ENCODE data around the gene ESRRB. TPM values are rescaled to one million over a fixed set of nuclear protein-coding genes. Genes with fewer than 3 reads are reported as not detected.

ESRRB gene
- total RNA-seq, 1 experiment from 2014 or later, result not detected

- no peak for DNase-seq (ENCODE audit: low spot score)
Measured at GRCh38 chr14:76407449-76408150, 31.7 kb downstream of the ESRRB start.

GRCh38 chr14:76408877-76409276 lies 32.9 kb downstream of the ESRRB start:
- no peak for DNase-seq (ENCODE audit: low spot score)

- DNase-seq (ENCODE audit: low spot score), result no peak
Measured at GRCh38 chr14:76412501-76412900, 36.6 kb downstream of the ESRRB start.

GRCh38 chr14:76413106-76413961 lies 37.4 kb downstream of the ESRRB start:
- no peak for DNase-seq (ENCODE audit: low spot score)

DNA sequence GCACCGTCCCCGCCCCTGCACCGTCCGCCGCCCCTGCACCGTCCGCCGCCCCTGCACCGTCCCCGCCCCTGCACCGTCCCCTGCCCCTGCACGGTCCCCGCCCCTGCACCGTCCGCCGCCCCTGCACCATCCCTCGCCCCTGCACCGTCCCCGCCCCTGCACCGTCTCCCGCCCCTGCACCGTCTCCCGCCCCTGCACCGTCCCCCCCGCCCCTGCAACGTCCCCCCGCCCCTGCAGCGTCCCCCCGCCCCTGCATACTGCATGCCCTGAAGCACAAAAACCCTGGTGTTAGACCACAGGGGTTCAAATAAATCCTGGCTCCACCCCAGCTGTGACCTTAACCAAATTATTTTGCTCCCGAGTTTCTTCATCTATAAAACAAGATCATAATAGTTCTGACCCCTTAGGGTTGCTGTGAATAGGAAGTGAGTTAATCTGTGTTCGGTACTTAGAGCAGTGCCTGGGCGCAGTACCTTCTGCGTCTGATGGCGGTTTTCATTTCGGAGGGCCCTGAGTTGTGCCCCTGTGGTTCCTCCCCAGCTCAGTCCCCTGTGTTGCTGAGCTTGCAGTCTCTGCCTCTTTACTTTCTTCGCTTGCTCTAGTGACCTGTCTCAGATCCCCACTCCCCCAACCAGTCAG lies 38.1 kb downstream of the ESRRB start:
- no peak for DNase-seq (ENCODE audit: low spot score)

GRCh38 chr14:76419399-76419798 lies 43.5 kb downstream of the ESRRB start:
- no peak for DNase-seq (ENCODE audit: low spot score)

DNA sequence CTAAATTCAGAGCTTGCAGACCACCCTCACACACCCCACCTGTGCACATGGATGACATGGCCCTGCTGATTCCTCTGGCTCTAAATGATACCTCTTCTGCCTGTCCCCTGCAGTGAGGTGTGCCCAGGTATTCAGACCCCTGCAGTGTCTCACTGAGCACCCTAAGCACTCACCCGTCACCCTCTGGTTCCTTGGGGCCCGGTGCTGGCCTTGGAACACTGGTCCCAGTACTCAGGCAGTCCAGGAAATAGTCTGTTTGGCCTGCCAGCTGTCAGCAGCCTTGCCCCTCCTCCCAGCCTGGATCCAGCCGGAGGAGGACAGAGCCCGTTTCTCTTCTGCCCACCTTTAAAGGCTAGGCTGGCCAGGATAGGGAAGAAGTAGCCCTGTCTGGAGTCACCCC lies 44.9 kb downstream of the ESRRB start:
- no peak for DNase-seq (ENCODE audit: low spot score)

DNA sequence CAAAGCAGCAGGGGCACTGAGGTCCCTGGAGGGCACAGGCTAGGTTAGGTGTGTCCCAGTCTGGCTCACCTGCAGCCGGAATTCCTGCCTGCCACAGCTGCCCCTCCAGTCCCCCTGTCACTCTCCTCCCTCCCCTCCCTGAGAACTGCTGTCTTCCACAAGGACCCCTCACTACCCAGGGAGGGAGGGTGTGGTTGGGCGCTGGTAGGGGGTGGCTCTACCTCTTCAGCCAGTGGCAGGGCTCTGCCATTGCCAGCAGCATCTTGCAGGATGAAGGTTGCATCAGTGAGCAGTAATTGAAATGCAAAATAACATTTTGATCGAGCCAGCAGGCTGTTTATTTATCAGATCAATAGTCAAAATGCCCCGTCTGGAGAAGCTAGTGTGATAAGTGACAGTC lies 45.7 kb downstream of the ESRRB start:
- no peak for DNase-seq (ENCODE audit: low spot score)

DNA sequence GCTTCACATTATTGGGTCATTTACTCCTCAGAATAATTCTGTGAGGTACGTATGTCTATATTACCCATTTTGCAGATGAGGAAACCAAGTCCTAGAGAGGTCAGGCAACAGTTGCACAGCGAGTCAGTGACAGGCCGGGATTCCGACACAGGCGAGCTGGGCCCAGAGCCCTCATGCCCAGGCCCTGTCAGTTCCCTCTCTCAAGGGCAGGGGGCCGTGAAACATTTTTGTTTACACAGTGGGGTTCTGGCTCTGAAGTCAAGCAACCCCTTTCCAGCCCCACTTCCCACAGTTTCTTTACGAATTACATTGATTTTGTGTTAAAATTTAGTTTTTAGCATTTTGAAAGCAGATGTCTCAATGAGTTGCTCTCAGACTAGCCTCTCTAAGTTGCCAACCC lies 46.7 kb downstream of the ESRRB start:
- no peak for DNase-seq (ENCODE audit: low spot score)

- DNase-seq (ENCODE audit: low spot score), result no peak
Measured at GRCh38 chr14:76423534-76423933, 47.6 kb downstream of the ESRRB start.

- no peak for DNase-seq (ENCODE audit: low spot score)
Measured at GRCh38 chr14:76424359-76424758, 48.4 kb downstream of the ESRRB start.

DNA sequence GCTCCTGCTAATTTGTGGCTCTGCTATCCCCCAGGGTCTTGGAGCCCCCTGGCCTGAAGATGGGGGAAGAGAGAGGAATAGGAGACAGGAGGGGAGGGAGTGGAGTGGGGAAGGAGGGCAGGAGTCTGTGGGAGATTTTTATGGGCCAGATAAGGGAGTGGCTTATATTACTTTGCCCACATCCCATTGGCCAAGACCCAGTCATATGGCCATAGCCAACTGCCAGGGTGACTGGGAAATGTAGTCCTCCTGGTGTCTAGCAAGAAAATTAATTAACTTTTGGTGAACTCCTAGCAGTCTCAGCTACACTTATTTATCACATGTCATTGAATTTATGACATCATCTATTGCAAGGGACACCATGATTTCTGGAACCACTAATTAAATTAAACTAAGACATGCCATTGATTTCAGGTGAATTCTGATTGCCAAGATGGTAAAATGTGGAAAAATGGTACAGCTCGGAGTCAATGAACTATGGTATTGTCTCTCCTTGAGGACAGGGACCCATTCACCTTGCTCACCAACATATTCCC lies 50.3 kb downstream of the ESRRB start:
- no peak for DNase-seq (ENCODE audit: low spot score)

GRCh38 chr14:76428611-76429010 lies 52.7 kb downstream of the ESRRB start:
- DNase-seq (ENCODE audit: low spot score), result no peak

- no peak for DNase-seq (ENCODE audit: low spot score)
Measured at GRCh38 chr14:76430017-76430416, 54.1 kb downstream of the ESRRB start.

GRCh38 chr14:76430475-76430980 lies 54.6 kb downstream of the ESRRB start:
- no peak for DNase-seq (ENCODE audit: low spot score)

GRCh38 chr14:76431538-76431937 lies 55.6 kb downstream of the ESRRB start:
- DNase-seq (ENCODE audit: low spot score), result no peak

DNA sequence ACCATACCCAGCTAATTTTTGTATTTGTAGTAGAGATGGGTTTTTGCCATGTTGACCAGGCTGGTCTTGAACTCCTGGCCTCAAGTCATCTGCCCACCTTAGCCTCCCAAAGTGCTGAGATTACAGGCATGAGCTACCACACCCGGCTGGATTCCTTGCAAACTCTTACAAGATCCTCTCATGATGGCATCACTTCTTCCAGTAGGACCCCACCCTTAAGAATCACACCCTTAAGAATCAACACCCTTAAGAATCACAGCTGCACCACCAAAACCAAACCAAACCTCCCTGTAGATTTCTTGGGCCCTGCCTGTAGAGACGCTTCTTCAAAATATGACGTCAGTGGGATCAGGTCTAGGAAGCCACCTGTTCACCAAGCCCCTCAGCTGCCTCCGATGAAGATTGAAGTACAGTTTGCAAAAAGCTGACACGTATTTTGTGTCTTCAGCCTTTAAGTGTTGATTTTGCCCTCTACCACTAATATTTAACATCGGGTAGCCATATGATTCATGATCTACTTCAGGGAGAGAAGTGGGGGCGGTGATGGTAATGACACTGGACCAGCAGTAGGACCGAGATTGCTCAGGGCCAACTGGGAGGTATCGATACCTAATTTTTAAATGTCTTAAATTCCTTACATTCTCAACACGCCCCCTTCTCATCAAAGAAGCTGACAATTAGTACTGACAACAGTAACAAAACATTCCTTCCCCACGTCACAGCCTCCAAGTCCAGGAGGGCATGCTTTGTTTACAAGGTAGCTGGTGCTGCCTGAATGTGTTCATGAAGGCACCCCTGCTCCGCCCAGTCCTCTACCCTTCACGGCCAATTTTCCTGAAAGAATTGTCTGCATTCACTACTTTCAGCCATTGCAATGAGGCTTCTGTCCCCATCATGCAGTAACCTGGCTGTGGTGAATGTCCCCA lies 57.2 kb downstream of the ESRRB start:
- DNase-seq (ENCODE audit: low spot score), result no peak

DNA sequence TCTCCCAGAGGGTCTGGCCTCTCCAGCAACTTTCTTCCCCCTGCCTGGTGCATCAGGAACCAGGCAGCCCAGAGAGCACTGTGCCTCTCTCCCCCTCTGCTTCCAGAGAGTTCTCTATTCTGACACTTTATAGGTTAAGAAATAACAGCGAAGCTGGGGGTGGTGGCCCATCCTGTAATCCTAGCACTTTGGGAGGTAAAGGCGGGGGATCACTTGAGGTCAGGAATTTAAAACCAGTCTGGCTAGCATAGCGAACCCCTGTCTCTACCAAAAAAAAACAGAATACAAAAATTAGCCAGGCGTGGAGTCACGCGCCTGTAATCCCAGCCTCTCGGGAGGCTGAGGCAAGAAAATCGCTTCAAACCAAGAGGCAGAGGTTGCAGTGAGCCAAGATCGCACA lies 58.3 kb downstream of the ESRRB start:
- DNase-seq (ENCODE audit: low spot score), result no peak

DNA sequence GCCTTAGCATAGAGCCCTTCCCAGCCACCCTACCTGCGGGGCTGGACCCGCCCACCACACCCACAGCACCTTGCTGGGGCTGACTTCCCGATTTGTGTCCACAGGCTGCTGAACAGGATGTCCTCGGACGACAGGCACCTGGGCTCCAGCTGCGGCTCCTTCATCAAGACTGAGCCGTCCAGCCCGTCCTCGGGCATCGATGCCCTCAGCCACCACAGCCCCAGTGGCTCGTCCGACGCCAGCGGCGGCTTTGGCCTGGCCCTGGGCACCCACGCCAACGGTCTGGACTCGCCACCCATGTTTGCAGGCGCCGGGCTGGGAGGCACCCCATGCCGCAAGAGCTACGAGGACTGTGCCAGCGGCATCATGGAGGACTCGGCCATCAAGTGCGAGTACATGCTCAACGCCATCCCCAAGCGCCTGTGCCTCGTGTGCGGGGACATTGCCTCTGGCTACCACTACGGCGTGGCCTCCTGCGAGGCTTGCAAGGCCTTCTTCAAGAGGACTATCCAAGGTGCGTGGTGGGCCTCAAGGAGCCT lies 63.4 kb downstream of the ESRRB start:
- DNase-seq (ENCODE audit: low spot score), result no peak

- DNase-seq (ENCODE audit: low spot score), result no peak
Measured at GRCh38 chr14:76446486-76446885, 70.5 kb downstream of the ESRRB start.

- no peak for DNase-seq (ENCODE audit: low spot score)
Measured at GRCh38 chr14:76446921-76447320, 71.0 kb downstream of the ESRRB start.
